DMS 273 (cell line): Measurements from ENCODE around the gene RAMP2.
A peak's percentile ranks its signal among the peaks of the same experiment; 100 is the strongest.
"Not testable (repeated sequence)": the region's sequence is repeated elsewhere in the genome, so short reads cannot be mapped to it uniquely, and the experiment has no call there.

ENCODE experiments used
- DNase-seq: peaks from one replicate; lab custom pipeline; 2025; ENCODE audit not compliant: unreplicated experiment; lab: John Stamatoyannopoulos, UW

The RAMP2 gene

GRCh38 chr17:42760652-42761581 lies at the start of gene RAMP2:
Gene RAMP2, plus strand, starts transcription at chr17:42761227. Its CDS starts 35 bp downstream, at chr17:42761262.
- DNase-seq, result peak; percentile 69

- DNase-seq, result peak; percentile 84
Measured at GRCh38 chr17:42720996-42721583, 39.9 kb upstream of the RAMP2 start.

- DNase-seq, result no peak
Measured at GRCh38 chr17:42723636-42724035, 37.4 kb upstream of the RAMP2 start.

GRCh38 chr17:42725143-42725542 lies 35.9 kb upstream of the RAMP2 start:
- no peak for DNase-seq

GRCh38 chr17:42740699-42741098 lies 20.3 kb upstream of the RAMP2 start:
- no peak for DNase-seq

GRCh38 chr17:42742916-42743315 lies 18.1 kb upstream of the RAMP2 start:
- not testable (repeated sequence) for DNase-seq

- no peak for DNase-seq
Measured at GRCh38 chr17:42743595-42744282, 17.3 kb upstream of the RAMP2 start.

GRCh38 chr17:42744283-42744805 lies 16.7 kb upstream of the RAMP2 start:
- DNase-seq, result peak; percentile 92

- peak; percentile 98 for DNase-seq
Measured at GRCh38 chr17:42744806-42745617, 16.0 kb upstream of the RAMP2 start, which contains the start of gene EZH1. Gene EZH1, minus strand, starts transcription at chr17:42745040. Its CDS starts 16,099 bp downstream, at chr17:42728941.

- no peak for DNase-seq
Measured at GRCh38 chr17:42748202-42748907, 12.7 kb upstream of the RAMP2 start.

- DNase-seq, result no peak
Measured at GRCh38 chr17:42748908-42749798, 11.9 kb upstream of the RAMP2 start.

- DNase-seq, result no peak
Measured at GRCh38 chr17:42750739-42751344, 10.2 kb upstream of the RAMP2 start.

- DNase-seq, result no peak
Measured at GRCh38 chr17:42751628-42752027, 9.4 kb upstream of the RAMP2 start.

GRCh38 chr17:42754782-42755181 lies 6.2 kb upstream of the RAMP2 start:
- no peak for DNase-seq

GRCh38 chr17:42759982-42760651 lies 910 bp upstream of the RAMP2 start:
- DNase-seq, result no peak

GRCh38 chr17:42761638-42762037 lies 611 bp downstream of the RAMP2 start:
- no peak for DNase-seq

GRCh38 chr17:42766124-42766523 lies 5.1 kb downstream of the RAMP2 start:
- no peak for DNase-seq

GRCh38 chr17:42767512-42767911 lies 6.5 kb downstream of the RAMP2 start:
- DNase-seq, result no peak
